MG63 (cell line): ENCODE data around the gene SLC9A8. TPM values are rescaled to one million over a fixed set of nuclear protein-coding genes. Genes with fewer than 3 reads are reported as not detected.
"Not testable (repeated sequence)": the region's sequence is repeated elsewhere in the genome, so short reads cannot be mapped to it uniquely, and the experiment has no call there.

Source experiments
- DNase-seq: peaks from one replicate; pipeline ENCODE4 v3.0.0-alpha.2; 2020
- H3K27me3 ChIP-seq: fragments of 250-450 bp; sonication (Bioruptor Pico); 2 replicates; pipeline ENCODE4 v1.5.1; 2020; ENCODE audit warnings: mild to moderate bottlenecking, moderate library complexity
- H3K36me3 ChIP-seq: fragments of 250-450 bp; sonication (Bioruptor Pico); 2 replicates; pipeline ENCODE4 v1.5.1; 2020; ENCODE audit warnings: mild to moderate bottlenecking, moderate library complexity
- H3K4me3 ChIP-seq: fragments of 250-450 bp; sonication (Bioruptor Pico); 2 replicates; pipeline ENCODE4 v1.5.1; 2020; ENCODE audit warnings: mild to moderate bottlenecking, moderate library complexity
- H3K9me3 ChIP-seq: fragments of 250-450 bp; sonication (Bioruptor Pico); 2 replicates; pipeline ENCODE4 v1.5.1; 2020; ENCODE audit warnings: mild to moderate bottlenecking, moderate library complexity
- total RNA-seq: library from RNA; depleted of rRNA; stranded (reverse); fragments of >200 nt; shearing (Covaris generic); gene quantifications from 2 replicates; pipeline ENCODE4 v1.2.3, GENCODE V29; 2014; ENCODE audit warnings: low replicate concordance

Gene SLC9A8
- total RNA-seq, 1 experiment from 2014 or later = 3.2 TPM

GRCh38 chr20:49891476-49892110 is 79.0 kb downstream of the SLC9A8 start:
- Histone ChIP-seq H3K27me3 (no peaks in the 10 kb centered on the region), H3K9me3 (no peaks in the 10 kb centered on the region), H3K36me3 (peaks cover 21% of the 10 kb centered on the region), H3K4me3 (no peak overlapping the region)
- no peak for DNase-seq

- H3K36me3 ChIP-seq = peaks cover 21% of the 10 kb centered on the region
- no peak overlapping the region for H3K4me3 ChIP-seq
- no peak for DNase-seq
These were observed 79.6 kb downstream of the SLC9A8 start for GRCh38 chr20:49892260-49892659.

DNA sequence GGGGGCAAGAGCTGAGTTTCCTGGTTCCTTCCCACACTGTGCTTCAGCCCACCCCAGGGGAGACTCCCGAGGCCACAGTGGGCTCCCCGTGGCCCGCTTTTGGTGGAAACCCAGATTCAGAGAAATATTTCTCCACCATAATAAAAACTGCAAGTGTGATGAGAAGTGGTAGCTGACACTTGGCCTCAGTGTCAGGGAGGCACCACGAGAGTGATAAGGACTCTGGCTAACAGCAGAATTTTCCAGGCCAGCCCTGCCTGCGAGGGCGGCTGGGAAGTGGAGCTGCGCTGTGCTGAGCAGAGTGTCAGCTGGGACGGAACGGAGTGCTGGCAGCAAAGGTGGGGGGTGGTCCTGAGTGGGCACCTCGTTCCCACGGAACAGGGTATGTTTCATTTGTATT is 80.2 kb downstream of the SLC9A8 start:
- H3K27me3 ChIP-seq = no peaks in the 10 kb centered on the region
- no peak overlapping the region for H3K4me3 ChIP-seq

More at GRCh38 chr20:49892260-49892659, 79.6 kb downstream of the SLC9A8 start:
- Histone ChIP-seq H3K9me3 (no peaks in the 10 kb centered on the region), H3K27me3 (no peaks in the 10 kb centered on the region)

DNA sequence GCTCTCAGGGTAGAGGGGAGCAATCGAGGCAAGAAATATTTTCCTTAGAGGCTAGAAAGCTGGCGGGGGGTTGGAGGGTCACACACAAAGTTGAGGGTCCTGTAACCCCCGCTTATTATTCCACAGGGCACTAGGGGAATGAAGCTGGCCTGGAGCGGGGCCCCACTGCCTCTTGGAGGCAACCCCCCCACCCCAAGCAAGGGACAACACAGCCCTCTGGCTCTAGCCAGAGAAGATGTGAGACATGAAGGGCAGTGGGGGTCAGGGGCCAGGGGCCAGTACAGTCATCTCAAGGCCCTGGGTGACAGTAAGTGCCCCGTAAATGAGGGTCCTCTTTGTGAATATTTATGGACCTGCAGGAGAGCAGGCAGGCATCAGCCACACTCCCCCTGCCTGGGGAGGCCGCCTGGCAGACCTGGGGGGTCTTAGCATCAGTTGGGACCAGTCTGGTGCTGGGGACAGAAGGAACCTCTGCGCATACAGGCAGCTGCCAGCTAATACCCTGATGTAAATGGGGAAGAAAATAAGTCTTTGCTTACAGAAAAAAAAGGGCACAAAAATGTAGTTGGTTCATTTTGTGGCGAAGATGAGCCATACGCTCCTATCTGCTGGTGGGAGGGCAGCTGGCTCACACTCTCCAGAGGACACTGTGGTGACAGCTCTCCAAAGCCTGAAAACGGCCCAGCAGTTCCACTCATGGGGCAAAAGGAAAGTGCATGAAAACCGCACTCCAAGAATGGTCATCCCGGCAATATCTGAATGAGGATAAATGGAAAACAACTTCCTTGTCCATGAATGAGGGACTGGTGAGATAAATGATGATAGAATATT is 80.8 kb downstream of the SLC9A8 start:
- DNase-seq = no peak
- H3K9me3 ChIP-seq = peaks cover 4% of the 10 kb centered on the region
- H3K36me3 ChIP-seq = peaks cover 15% of the 10 kb centered on the region
- no peak overlapping the region for H3K4me3 ChIP-seq
- H3K27me3 ChIP-seq = no peaks in the 10 kb centered on the region

More for the DNA sequence above, 80.2 kb downstream of the SLC9A8 start:
- Histone ChIP-seq H3K36me3 (peaks cover 21% of the 10 kb centered on the region), H3K9me3 (peaks cover 4% of the 10 kb centered on the region)
- no peak for DNase-seq

GRCh38 chr20:49894073-49894470 is 81.4 kb downstream of the SLC9A8 start:
- Histone ChIP-seq H3K4me3 (no peak overlapping the region), H3K27me3 (no peaks in the 10 kb centered on the region), H3K9me3 (peaks cover 4% of the 10 kb centered on the region), H3K36me3 (peaks cover 10% of the 10 kb centered on the region)
- no peak for DNase-seq

DNA sequence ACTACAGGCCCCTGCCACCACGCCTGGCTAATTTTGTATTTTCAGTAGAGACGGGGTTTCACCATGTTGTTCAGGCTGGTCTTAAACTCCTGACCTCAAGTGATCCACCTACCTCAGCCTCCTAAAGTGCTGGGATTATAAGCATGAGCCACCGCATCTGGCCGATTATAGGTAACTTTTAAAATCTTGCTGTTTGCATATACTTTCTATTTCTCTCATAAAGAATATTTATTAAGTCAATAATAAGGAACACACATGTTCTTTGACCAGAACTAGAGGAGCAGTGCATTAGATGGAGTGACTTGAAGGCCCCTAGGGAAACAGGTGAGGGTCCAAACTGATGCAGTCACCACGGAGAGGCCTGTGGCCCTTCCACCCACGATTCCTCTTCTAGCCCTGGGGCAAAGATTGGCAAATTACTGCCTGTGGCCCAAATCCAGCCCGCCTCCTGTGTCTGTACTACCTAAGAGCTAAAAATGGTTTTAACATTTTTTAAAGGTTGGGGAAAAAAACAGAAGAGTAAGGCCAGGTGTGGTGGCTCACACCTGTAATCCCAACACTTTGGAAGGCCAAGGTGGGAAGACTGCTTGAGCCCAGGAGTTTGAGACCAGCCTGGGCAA is 83.0 kb downstream of the SLC9A8 start:
- not testable (repeated sequence) for H3K36me3 ChIP-seq, DNase-seq, H3K9me3 ChIP-seq, H3K4me3 ChIP-seq, H3K27me3 ChIP-seq

- no peak overlapping the region for H3K4me3 ChIP-seq
- no peaks in the 10 kb centered on the region for H3K27me3 ChIP-seq
- H3K9me3 ChIP-seq = peaks cover 4% of the 10 kb centered on the region
- H3K36me3 ChIP-seq = no peaks in the 10 kb centered on the region
- no peak for DNase-seq
These were observed 83.6 kb downstream of the SLC9A8 start for GRCh38 chr20:49896204-49896603.

DNA sequence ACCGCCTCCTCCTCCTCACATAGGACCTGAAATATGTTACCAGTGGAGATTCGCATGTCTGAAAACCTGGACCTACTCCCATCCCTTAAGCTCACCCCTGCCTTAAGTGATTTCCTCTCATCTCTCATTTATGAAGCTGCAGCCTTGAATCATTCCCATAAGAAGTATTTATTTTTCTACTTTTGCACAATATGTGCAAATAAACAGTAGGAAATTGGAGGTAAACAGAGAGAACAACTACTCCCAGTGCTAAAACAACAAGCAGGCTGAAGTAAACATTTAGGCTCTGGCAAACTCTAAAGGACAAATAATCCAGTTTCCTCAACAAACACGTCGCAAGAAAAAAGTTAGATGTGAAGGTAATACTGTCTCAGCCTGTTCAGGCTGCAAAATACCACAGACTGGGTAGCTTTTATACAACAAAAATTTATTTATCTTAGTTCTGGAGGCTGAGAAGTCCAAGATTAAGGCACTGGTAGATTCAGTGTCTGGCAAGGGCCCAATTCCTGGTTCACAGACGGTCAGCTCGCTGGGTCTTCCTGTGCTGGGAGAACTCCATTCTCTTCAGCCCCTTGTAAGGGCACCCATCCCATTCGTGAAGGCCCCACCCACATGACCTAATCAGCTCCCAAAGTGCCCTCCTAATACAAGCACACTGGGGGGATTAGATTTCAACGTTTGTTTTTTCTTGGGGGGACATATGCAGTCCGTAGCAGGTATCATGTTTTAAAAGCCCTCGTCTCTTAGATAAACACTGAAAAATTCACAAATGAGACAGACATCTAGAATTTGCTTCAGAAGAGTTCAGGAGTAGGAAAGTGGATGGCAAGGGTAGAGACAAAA is 87.1 kb downstream of the SLC9A8 start:
- peaks cover 6% of the 10 kb centered on the region for H3K36me3 ChIP-seq
- peaks cover 4% of the 10 kb centered on the region for H3K9me3 ChIP-seq
- H3K27me3 ChIP-seq = no peaks in the 10 kb centered on the region
- peak; percentile 50 for DNase-seq
- no peak overlapping the region for H3K4me3 ChIP-seq

- H3K9me3 ChIP-seq = peaks cover 4% of the 10 kb centered on the region
- peaks cover 22% of the 10 kb centered on the region for H3K36me3 ChIP-seq
- H3K27me3 ChIP-seq = no peaks in the 10 kb centered on the region
- no peak for DNase-seq
- H3K4me3 ChIP-seq = no peak overlapping the region
These were observed 89.0 kb downstream of the SLC9A8 start for GRCh38 chr20:49901588-49901987.

DNA sequence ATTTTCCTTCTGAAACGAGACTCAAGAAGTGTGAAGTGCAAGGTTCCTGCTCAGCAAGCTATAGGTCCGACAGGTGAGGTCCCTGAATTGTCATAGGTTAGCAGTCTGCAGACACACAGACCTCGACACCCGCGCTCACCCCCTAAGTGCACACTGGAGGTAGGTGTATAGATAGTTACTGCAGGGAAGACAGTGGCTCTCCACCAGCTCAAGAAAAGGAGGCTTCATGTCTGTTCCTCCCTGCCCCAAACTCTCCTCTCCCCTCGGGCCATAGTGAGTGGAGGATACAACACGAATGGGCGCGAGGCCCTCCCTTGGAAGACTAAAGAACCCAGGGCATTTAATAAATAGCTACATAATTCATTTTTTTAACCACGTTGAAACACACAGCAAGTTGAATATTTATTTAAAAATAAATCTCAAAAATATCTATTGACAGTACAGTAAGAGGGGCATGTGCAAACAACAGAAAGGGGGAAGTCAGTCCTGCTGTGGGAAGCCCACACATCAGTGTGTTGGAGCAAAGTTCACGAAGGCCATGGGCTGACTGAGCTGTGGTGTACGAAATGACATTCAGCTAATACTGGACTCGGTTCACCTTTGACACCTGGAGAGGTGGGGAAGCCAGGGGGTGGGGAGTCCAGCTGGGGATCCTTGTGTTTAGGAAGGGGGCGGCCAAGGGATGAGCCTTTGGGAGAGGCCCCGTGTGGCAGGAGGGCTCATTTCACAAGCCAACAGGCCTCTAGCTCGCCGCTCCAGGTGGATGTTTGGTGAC is 92.0 kb downstream of the SLC9A8 start:
- H3K36me3 ChIP-seq = peaks cover 40% of the 10 kb centered on the region
- H3K27me3 ChIP-seq = no peaks in the 10 kb centered on the region
- H3K9me3 ChIP-seq = no peaks in the 10 kb centered on the region
- no peak overlapping the region for H3K4me3 ChIP-seq
- DNase-seq = no peak

- no peaks in the 10 kb centered on the region for H3K27me3 ChIP-seq
- peaks cover 46% of the 10 kb centered on the region for H3K36me3 ChIP-seq
- no peak for DNase-seq
- H3K4me3 ChIP-seq = no peak overlapping the region
- H3K9me3 ChIP-seq = no peaks in the 10 kb centered on the region
These were observed 92.9 kb downstream of the SLC9A8 start for GRCh38 chr20:49905415-49906091.

GRCh38 chr20:49906101-49906604 is 93.5 kb downstream of the SLC9A8 start:
- Histone ChIP-seq H3K27me3 (no peaks in the 10 kb centered on the region), H3K36me3 (peaks cover 51% of the 10 kb centered on the region), H3K4me3 (no peak overlapping the region), H3K9me3 (no peaks in the 10 kb centered on the region)
- DNase-seq = no peak

DNA sequence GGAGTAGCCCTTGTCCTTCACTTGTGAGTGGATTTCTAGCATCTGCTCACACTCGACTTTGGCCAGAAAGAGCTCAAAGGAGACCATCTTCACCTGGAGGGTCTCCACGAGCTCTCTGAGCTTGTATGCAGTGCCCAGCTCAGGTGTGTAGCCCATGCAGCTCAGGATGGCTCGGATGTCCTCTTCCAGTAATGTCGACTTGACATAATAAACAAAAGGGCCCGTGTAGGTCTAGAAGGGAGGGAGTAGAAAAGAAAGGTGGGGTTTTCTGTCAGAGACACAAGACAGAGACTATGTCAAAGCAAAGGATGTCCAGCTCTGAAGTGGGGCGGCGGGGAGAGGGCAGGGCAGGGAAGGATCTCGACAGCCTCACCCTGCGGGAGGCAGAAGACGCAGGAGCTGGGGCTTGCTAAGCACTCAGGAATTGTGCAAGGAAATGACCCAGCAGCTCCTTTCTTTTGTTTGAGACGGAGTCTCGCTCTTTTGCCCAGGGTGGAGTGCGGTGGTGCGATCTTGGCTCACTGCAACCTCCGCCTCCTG is 94.1 kb downstream of the SLC9A8 start:
- Histone ChIP-seq H3K27me3 (no peaks in the 10 kb centered on the region), H3K9me3 (no peaks in the 10 kb centered on the region), H3K36me3 (peaks cover 52% of the 10 kb centered on the region), H3K4me3 (no peak overlapping the region)
- DNase-seq = no peak

GRCh38 chr20:49907405-49908257 is 95.0 kb downstream of the SLC9A8 start:
- H3K4me3 ChIP-seq = no peak overlapping the region
- no peaks in the 10 kb centered on the region for H3K9me3 ChIP-seq
- DNase-seq = no peak
- H3K36me3 ChIP-seq = peaks cover 56% of the 10 kb centered on the region
- H3K27me3 ChIP-seq = no peaks in the 10 kb centered on the region

- peaks cover 59% of the 10 kb centered on the region for H3K36me3 ChIP-seq
- H3K4me3 ChIP-seq = no peak overlapping the region
- no peak for DNase-seq
- H3K27me3 ChIP-seq = no peaks in the 10 kb centered on the region
- no peaks in the 10 kb centered on the region for H3K9me3 ChIP-seq
These were observed 95.6 kb downstream of the SLC9A8 start for GRCh38 chr20:49908258-49908565.
